Right lobe of liver (tissue), 4 donors: ENCODE measurements around the gene DBF4.

Source experiments
- POLR2A ChIP-seq: fragments of 450-650 bp; IDR thresholded peaks from one replicate; pipeline ENCODE4 v1.6.1; 2017; ENCODE audit warnings: antibody characterized with exemption, mild to moderate bottlenecking
- TF ChIP-seq, protein P1 (sequence below), 4 donors: fragments of 200-600 bp in 3 of 4; fragments of 450-650 bp in 1 of 4; IDR thresholded peaks; one replicate each; pipeline versions ENCODE4 v1.5.1 to v1.8.0; 2016 to 2022; ENCODE audit warnings: antibody characterized with exemption in 4 of 4, mild to moderate bottlenecking in 2 of 4
- donor health status: DM: no; HTN: no; CAD: no.
- donor health status: DM: no; HTN: no; CAD: no.
- donor health status: DM: no; HTN: yes; CAD: no.

DNA sequence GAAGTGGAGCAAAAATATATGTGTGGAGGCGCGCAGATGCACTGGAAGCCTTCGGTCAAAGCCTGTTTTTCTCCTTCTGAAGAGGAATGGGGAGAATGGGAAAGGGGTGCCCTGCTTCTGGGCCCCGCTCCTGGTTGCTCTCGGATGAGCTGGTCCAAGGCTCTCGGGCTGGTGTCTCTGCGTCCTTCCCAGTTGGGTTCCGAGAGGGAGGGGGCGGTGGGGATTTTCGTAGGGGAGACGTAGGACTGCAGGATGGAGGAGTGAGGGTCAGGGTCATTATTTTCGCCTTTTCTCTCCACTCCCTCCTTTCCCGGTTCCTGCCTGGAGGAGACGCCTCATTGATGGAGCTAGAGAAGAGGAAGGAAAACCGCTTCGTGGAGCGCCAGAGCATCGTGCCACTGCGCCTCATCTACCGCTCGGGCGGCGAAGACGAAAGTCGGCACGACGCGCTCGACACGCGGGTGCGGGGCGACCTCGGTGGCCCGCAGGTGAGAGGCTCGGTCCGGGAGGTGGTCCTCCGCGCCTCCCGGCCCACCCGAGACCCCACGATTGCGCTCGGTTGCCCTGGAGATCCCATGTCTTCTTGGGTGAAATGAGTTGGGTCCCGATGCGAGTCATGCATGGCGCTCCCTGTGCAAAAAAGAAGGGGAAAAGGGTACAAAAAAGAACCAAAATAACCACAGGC, 58.5 kb downstream of the DBF4 start:
- TF ChIP-seq, protein P1, sequence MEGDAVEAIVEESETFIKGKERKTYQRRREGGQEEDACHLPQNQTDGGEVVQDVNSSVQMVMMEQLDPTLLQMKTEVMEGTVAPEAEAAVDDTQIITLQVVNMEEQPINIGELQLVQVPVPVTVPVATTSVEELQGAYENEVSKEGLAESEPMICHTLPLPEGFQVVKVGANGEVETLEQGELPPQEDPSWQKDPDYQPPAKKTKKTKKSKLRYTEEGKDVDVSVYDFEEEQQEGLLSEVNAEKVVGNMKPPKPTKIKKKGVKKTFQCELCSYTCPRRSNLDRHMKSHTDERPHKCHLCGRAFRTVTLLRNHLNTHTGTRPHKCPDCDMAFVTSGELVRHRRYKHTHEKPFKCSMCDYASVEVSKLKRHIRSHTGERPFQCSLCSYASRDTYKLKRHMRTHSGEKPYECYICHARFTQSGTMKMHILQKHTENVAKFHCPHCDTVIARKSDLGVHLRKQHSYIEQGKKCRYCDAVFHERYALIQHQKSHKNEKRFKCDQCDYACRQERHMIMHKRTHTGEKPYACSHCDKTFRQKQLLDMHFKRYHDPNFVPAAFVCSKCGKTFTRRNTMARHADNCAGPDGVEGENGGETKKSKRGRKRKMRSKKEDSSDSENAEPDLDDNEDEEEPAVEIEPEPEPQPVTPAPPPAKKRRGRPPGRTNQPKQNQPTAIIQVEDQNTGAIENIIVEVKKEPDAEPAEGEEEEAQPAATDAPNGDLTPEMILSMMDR (IDR thresholded peaks at IDR 0.05) = no peak
- TF ChIP-seq POLR2A = no peak
